ENCODE results near the gene HMCN2. TPM values are rescaled to one million over a fixed set of nuclear protein-coding genes. Genes with fewer than 3 reads are reported as not detected.
"Not testable (repeated sequence)": the region's sequence is repeated elsewhere in the genome, so short reads cannot be mapped to it uniquely, and the experiment has no call there.

HMCN2 gene
- polyA plus RNA-seq, 3 donors from 2014 or later: not detected

DNA sequence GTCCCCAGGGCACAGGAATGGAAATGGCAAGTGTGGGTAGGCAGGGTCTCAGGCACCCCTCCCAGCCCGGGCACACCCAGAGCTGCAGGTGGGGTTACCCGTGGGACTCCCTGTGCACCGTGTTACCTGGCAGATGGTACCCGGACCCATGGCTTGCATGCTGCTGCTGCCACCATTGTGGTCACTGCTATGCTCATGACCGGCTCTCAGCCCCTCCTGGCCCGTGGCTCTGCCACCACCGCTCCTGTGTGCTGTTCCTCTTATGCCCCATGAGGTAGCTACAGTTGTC is 21.7 kb upstream of the HMCN2 start:
- H3K4me1 Mint-ChIP-seq: peaks cover 12 to 17% of the 10 kb centered on the region in 2 donors
- H3K4me3 Mint-ChIP-seq: no peak overlapping the region
- peaks cover 0 to 4% (median 3%) of the 10 kb centered on the region in 3 donors for H3K27me3 Mint-ChIP-seq (ENCODE audit: low read depth in 3 of 3)
- H3K9me3 Mint-ChIP-seq: no peaks in the 10 kb centered on the region
- no peak overlapping the region for H3K27ac Mint-ChIP-seq
- no peak for DNase-seq
- H3K36me3 Mint-ChIP-seq: no peaks in the 10 kb centered on the region

DNA sequence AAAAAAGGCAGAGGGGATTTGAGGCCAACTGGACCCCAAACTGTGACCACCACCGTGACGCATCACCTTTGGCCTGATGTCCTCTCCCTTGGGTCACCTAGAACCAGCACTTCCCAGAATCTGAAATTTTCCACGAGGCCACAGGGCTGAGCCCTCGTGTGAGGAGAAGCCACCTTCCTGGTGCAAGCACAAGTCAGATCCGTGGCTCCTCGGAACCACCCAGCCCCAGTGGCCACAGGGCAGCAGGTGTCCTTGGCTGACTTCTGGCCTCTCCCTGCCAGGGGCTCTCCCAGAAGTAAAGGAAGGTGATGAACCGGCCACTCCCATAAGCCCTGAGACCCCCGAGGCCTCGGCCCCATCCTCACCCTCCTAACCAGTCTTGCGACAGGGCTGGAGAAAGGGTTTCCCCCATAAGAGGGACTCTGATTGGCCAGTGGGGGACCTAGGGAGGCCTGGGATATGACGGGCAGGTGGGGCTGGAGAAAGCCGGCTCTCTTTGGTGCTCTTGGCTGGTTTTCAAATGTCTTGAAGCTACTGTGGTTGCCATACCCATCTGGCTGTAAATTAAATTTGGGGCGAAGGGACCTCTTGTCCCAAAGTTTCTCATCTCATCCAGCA is 20.9 kb upstream of the HMCN2 start:
- Mint-ChIP-seq H3K27ac (no peak overlapping the region), H3K4me1 (peaks cover 12 to 17% of the 10 kb centered on the region in 2 donors), H3K36me3 (no peaks in the 10 kb centered on the region), H3K9me3 (no peaks in the 10 kb centered on the region), H3K27me3 (ENCODE audit: low read depth in 3 of 3) (peaks cover under 1 to 4% (median 3%) of the 10 kb centered on the region in 3 donors), H3K4me3 (no peak overlapping the region)
- no peak for DNase-seq

DNA sequence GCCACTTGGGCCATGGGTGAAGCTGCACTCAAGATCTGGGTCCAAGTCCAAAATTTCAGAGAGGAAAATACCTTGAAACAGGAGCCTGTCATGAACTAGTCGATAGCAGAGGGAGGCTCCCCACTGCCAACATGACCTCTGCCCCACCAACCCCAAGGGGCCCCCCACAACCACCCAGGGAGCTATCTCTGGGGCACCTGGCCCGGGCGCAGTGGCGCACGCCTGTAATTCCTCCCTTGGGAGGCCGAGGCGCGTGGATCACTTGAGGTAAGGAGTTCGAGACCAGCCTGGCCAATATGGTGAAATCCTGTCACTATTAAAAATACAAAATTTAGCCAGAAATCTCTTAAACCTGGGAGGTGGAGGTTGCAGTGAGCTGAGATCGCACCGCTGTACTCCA is 20.1 kb upstream of the HMCN2 start:
- DNase-seq: no peak
- H3K4me3 Mint-ChIP-seq: no peak overlapping the region
- no peak overlapping the region for H3K27ac Mint-ChIP-seq
- no peaks in the 10 kb centered on the region for H3K9me3 Mint-ChIP-seq
- peaks cover 12 to 16% of the 10 kb centered on the region in 2 donors for H3K4me1 Mint-ChIP-seq
- peaks cover 0 to 2% (median 0%) of the 10 kb centered on the region in 3 donors for H3K36me3 Mint-ChIP-seq
- H3K27me3 Mint-ChIP-seq (ENCODE audit: low read depth in 3 of 3): peaks cover 2 to 5% (median 4%) of the 10 kb centered on the region in 3 donors

DNA sequence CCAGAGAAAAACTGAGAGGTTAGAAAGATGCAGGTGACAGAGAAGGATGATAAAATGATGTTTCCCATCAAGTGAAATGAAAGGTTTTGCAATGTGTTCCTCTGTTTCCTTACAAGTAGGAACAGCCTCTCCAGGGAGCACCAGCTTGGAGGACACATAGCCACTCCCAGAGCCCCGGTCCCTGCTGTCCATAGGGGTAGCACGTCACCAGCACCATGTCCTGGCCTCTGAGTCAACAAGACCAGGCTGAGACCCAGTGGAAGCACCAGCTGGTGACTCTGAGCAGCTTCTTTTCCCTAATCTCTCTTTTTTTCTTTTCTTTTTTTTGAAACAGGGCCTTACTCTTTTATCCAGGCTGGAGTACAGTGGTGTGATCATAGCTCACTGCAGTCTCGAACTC is 19.4 kb upstream of the HMCN2 start:
- Mint-ChIP-seq H3K4me1 (peaks cover 7 to 9% of the 10 kb centered on the region in 2 donors), H3K27ac (no peak overlapping the region), H3K9me3 (no peaks in the 10 kb centered on the region), H3K27me3 (ENCODE audit: low read depth in 3 of 3) (peaks cover 2 to 5% (median 4%) of the 10 kb centered on the region in 3 donors), H3K4me3 (no peak overlapping the region), H3K36me3 (peaks cover 0 to 4% (median 0%) of the 10 kb centered on the region in 3 donors)
- DNase-seq: no peak

DNA sequence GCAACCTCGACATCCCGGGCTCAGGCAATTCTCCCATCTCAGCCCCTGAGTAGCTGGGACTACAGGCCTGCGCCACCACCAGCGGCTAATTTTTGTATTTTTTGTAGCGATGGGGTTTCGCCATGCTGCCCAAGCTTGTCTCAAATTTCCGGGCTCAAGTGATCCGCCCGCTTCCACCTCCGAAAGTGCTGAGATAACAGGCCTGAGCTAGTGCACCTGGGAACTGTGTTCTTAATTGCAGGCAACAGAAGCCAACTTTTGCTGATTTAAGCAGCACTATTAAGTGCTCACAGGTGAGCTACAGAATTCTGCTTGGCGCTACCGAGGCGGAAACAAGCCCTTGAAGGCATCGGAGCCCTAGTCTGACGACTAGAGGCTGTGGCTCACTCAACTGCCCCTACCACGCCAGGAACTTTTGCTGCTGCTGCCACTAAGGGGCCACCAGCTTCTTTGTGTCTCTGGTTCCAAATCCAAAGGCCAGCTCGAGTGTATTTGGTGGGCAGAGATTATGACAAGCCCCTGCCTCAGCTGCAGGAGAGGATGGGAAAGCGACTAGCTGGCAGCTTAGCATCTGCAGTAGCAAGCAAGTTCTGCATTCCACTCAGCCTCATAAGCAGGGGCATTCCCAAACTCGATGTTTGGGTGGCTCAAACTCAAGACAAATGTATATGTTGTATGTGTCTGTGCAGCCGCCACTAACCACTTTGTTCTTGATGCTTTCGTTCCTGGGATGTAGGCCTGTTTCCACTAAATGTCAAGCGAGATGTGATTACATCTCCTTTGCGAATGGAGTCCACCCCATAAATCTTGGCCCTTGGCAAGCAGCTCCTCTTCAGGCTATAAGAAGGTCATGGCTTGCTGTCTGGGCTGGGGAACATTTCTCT is 10.6 kb upstream of the HMCN2 start:
- Mint-ChIP-seq H3K27me3 (ENCODE audit: low read depth in 3 of 3) (peaks cover 4% of the 10 kb centered on the region in 3 donors), H3K27ac (no peak overlapping the region), H3K4me3 (no peak overlapping the region), H3K9me3 (no peaks in the 10 kb centered on the region), H3K4me1 (no peaks in the 10 kb centered on the region), H3K36me3 (peaks cover 0 to 4% (median 0%) of the 10 kb centered on the region in 3 donors)
- no peak for DNase-seq

DNA sequence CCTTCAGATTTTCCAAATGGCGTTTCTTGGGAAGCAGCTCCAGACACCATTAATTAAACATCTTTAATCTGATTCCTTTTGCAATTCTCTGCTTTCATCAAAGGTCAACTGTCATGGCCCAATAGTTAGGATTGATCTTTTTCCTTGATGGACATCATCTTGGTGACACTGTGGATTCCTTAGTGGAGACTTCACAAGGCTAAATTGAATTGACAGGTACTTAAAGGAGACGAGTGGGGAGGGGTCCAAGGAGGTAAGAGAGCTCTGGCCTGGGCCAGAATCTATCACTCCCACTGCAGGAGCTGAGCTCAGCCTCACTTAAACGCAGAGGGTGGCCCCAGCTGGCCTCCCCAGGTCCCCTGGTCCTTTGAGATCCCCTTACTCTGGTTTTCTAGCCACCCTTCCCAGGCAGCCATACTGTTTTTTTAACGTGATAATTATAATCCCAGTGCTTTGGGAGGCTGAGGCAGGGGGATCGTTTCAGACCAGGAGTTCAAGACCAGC is 9.9 kb upstream of the HMCN2 start:
- no peaks in the 10 kb centered on the region for H3K9me3 Mint-ChIP-seq

DNA sequence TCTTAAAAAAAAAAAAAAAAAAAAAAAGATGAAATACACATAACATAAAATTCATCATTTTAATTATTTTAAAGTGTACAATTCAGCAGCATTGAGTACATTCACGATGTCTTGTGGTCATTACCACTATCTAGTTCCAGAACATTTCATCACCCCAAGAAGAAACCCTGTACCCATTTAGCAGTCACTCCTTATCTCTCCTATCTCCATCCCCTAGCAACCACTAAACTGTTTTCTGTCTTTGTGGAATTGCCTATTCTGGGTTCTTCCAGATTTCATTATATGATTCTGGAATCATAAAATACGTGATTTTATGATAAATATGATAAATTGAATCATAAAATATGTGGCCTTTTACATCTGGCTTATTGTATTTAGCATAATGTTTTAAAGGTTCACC is 8.9 kb upstream of the HMCN2 start:
- H3K27ac Mint-ChIP-seq: no peak overlapping the region
- no peaks in the 10 kb centered on the region for H3K36me3 Mint-ChIP-seq
- DNase-seq: no peak
- no peak overlapping the region for H3K4me3 Mint-ChIP-seq
- H3K9me3 Mint-ChIP-seq: no peaks in the 10 kb centered on the region
- peaks cover 4 to 12% (median 6%) of the 10 kb centered on the region in 3 donors for H3K27me3 Mint-ChIP-seq (ENCODE audit: low read depth in 3 of 3)
- no peaks in the 10 kb centered on the region for H3K4me1 Mint-ChIP-seq

More for the DNA sequence above, 9.9 kb upstream of the HMCN2 start:
- H3K4me3 Mint-ChIP-seq: no peak overlapping the region
- H3K27ac Mint-ChIP-seq: no peak overlapping the region
- H3K4me1 Mint-ChIP-seq: no peaks in the 10 kb centered on the region
- no peak for DNase-seq
- no peaks in the 10 kb centered on the region for H3K36me3 Mint-ChIP-seq
- H3K27me3 Mint-ChIP-seq (ENCODE audit: low read depth in 3 of 3): peaks cover 4 to 8% (median 4%) of the 10 kb centered on the region in 3 donors

DNA sequence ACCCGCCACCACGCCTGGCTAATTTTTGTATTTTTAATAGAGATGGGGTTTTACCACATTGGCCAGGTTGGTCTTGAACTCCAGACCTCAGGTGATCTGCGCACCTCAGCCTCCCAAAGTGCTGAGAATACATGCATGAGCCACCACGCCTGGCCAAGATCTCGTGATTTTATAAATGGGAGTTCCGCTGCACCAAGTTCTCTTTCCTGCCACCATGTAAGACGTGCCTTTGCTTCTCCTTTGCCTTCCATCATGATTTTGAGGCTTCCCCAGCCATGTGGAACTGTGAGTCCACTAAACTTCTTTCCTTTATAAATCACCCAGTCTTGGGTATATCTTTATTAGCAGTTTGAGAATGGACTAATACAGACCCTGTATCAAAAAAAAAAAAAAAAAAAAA is 7.4 kb upstream of the HMCN2 start:
- not testable (repeated sequence) for DNase-seq, H3K4me3 Mint-ChIP-seq, H3K36me3 Mint-ChIP-seq

DNA sequence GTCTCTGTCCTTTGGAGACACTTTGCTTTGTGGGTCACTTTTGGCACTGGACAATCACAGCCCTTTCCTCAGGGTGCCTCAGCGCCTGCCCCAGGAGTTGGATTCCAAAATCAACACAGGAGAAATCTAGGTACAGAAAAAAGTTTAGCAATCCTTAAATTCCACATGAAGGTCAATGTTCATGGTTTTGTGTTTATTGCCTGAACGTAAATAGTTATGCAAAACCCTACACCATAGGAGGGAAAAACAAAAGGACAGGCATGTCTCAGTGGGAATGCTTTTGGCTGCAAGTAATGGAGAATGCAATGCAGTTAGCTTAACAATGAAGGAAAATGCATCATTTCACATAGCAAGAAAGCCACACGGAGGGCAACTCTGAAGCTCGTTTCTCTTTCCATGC is 6.5 kb upstream of the HMCN2 start:
- H3K9me3 Mint-ChIP-seq: no peaks in the 10 kb centered on the region

More for the DNA sequence above, 7.4 kb upstream of the HMCN2 start:
- H3K27ac Mint-ChIP-seq, H3K4me1 Mint-ChIP-seq, H3K9me3 Mint-ChIP-seq: not testable (repeated sequence)
- H3K27me3 Mint-ChIP-seq (ENCODE audit: low read depth in 3 of 3): peaks cover 6 to 17% (median 13%) of the 10 kb centered on the region in 3 donors

DNA sequence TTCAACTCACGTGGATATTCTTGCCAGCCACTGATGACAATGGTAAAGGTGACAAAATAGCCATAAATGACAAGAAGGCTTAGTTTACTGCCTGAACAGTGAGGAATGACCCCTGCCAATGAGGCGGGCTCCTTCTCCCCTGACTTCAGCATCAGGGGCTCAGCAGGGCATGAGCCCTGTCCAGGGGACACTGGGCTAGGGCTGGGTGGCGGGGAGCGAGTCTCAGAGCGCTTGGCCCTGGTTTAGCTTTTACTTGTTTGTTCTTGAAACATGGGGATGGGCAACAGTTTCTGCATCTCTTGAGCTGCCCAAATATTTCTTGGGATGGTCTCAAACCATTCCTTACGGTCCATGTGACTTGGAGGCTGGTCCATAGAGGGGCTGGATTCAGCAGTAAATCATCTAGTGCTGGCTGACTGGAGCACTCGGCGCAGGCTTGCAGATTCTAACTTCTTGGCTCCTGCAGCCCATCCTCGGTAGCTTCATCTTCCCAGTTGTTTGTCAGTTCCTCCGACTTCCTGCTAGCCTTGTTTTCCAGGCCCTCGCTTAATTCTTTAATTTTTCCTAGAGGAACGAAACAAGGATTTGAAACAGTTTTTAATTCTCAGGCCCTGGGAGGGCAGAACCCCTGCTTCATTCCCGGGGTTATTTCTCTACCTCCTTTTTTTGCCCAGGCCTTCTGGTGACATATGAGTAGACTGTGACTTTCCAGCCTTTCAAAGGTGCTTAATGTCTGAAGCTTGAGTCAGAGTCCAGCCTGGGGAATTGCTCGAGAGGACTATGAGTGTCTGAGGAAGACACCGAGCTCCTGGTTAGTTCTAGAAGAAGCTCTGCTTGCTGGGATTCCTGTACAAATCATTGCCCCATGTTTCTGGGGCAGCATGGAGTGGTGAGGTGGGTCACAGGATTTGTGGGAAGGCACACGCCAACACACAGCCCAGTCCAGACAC is 4.5 kb upstream of the HMCN2 start:
- Mint-ChIP-seq H3K36me3 (no peaks in the 10 kb centered on the region), H3K27me3 (ENCODE audit: low read depth in 3 of 3) (peaks cover 10 to 24% (median 20%) of the 10 kb centered on the region in 3 donors), H3K9me3 (no peaks in the 10 kb centered on the region), H3K27ac (no peak overlapping the region), H3K4me1 (no peaks in the 10 kb centered on the region), H3K4me3 (no peak overlapping the region)
- no peak for DNase-seq

More for the DNA sequence above, 6.5 kb upstream of the HMCN2 start:
- H3K36me3 Mint-ChIP-seq: no peaks in the 10 kb centered on the region
- no peak overlapping the region for H3K4me3 Mint-ChIP-seq
- no peak for DNase-seq
- H3K27ac Mint-ChIP-seq: no peak overlapping the region
- peaks cover 6 to 21% (median 18%) of the 10 kb centered on the region in 3 donors for H3K27me3 Mint-ChIP-seq (ENCODE audit: low read depth in 3 of 3)
- no peaks in the 10 kb centered on the region for H3K4me1 Mint-ChIP-seq

DNA sequence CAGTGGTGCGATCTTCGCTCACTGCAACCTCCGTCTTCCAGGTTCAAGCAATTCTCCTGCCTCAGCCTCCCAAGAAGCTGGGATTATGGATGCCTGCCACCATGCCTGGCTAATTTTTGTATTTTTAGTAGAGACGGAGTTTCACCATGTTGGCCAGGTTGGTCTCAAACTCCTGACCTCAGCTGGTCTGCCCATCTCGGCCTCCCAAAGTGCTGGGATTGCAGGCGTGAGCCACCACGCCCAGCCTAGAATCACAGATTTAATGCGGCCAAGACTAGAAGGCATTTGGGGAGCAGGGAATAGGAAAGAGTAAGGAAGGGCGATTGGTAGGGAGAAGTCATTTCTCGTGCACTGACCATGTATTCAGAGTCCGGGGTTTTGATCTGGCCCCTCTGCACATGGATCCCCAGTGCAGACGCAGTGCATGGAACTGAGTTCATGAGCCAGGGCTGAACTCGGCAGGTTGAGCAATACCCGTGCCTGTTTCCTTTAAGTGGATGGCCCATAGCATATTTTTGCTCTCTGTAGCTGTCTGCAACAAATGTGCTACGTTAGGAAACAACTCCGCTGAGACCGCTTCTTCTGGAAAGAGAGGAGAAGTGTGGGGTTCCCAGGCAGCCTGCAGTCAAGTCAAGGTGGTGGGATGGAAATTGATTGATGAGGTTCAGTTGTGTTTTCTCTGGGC is 3.4 kb upstream of the HMCN2 start:
- H3K4me3 Mint-ChIP-seq: no peak overlapping the region
- H3K27me3 Mint-ChIP-seq (ENCODE audit: low read depth in 3 of 3): peaks cover 15 to 26% (median 22%) of the 10 kb centered on the region in 3 donors
- no peaks in the 10 kb centered on the region for H3K9me3 Mint-ChIP-seq
- H3K36me3 Mint-ChIP-seq: no peaks in the 10 kb centered on the region
- no peak for DNase-seq
- no peaks in the 10 kb centered on the region for H3K4me1 Mint-ChIP-seq
- H3K27ac Mint-ChIP-seq: no peak overlapping the region

DNA sequence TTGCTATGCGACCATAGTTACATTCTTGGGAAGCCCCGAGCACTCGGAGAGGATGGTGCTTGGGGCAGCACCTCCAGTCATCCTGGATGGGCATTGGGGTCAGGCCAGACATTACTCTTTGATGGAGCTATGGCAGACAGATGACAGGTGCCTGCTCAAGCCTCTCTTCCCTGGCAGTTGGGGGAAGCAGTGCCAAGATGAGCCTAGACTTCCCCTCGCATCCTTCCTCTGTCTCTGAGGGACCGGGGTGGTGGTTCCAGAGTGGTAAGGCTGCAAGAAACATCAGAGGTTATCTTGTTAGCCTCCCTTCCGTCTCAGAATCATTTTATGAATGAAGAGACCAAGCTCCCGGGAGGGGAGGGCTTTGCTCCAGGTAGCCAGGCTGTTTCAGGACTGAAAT is 2.8 kb upstream of the HMCN2 start:
- no peak overlapping the region for H3K4me3 Mint-ChIP-seq
- H3K9me3 Mint-ChIP-seq: no peaks in the 10 kb centered on the region
- no peaks in the 10 kb centered on the region for H3K36me3 Mint-ChIP-seq
- H3K4me1 Mint-ChIP-seq: no peaks in the 10 kb centered on the region
- H3K27me3 Mint-ChIP-seq (ENCODE audit: low read depth in 3 of 3): peaks cover 15 to 29% (median 26%) of the 10 kb centered on the region in 3 donors
- no peak for DNase-seq
- no peak overlapping the region for H3K27ac Mint-ChIP-seq

Measured in immature natural killer cell (primary cell).